HCT116 (cell line): ENCODE results near the gene MBTPS1. TPM values are rescaled to one million over a fixed set of nuclear protein-coding genes. Genes with fewer than 3 reads are reported as not detected.

Experiments used
- ATAC-seq: fragments of 200-7000 bp; cut with Tn5 transposase; 2 replicates; pipeline ENCODE4 v1.9.1; 2020; ENCODE audit warnings: mild to moderate bottlenecking, moderate library complexity
- BruUV-seq: library from RNA; stranded (reverse); fragments of 400-500 nt; replicated peaks from 2 replicates; lab custom pipeline; 2021; lab: Mats Ljungman, UMichigan
- CTCF ChIA-PET: fragments of 300-600 bp; sonication (Branson Sonifier 250); formaldehyde crosslinking; loops from one replicate; lab custom pipeline; 2021; ENCODE audit warnings: antibody characterized with exemption; lab: Charles Lee
- POLR2A ChIA-PET: fragments of 300-600, 350-600 bp; sonication (Branson Sonifier 250); formaldehyde crosslinking; loops from one replicate; lab custom pipeline; 2021; ENCODE audit warnings: antibody characterized with exemption; lab: Charles Lee
- RAD21 ChIA-PET, 2 experiments: fragments of 300-600 bp; sonication (Branson Sonifier 250); formaldehyde crosslinking; loops; one replicate each; lab custom pipeline; 2023; ENCODE audit warnings: low total read pairs in 2 of 2; ENCODE audit not compliant: uncharacterized antibody in 2 of 2, unreplicated experiment in 2 of 2, low non-redundant PET in 1 of 2; lab: Charles Lee
- DNase-seq: peaks from one replicate; pipeline ENCODE4 v3.0.0-alpha.2; 2010; ENCODE audit warnings: low read depth, low spot score
- H2AFZ ChIP-seq: fragments of 200-600 bp; shearing (Covaris generic), sonication (generic); 2 replicates; pipeline ENCODE4 v1.6.1; 2017; ENCODE audit warnings: low read depth, mixed run types, mixed read lengths, antibody characterized with exemption, low read length; ENCODE audit not compliant: poor library complexity, severe bottlenecking
- H3K27ac ChIP-seq: 2 replicates; pipeline ENCODE4 v1.5.1; 2012; ENCODE audit warnings: low read depth, low read length
- H3K27me3 ChIP-seq: fragments of 200-600 bp; sonication (generic); 2 replicates; pipeline ENCODE4 v1.6.1; 2016; ENCODE audit warnings: mixed run types, low read length, mixed read lengths; ENCODE audit not compliant: insufficient read depth
- H3K36me3 ChIP-seq, 2 experiments: fragments of 200-500 bp in 1 of 2; fragments of 200-600 bp in 1 of 2; sonication (Bioruptor generic) in 1 of 2; sonication (generic) in 1 of 2; 2 replicates each; pipeline versions ENCODE4 v1.5.1 to v1.6.1; 2014 to 2016; ENCODE audit warnings: low read length in 2 of 2, inconsistent platforms in 1 of 2, mixed read lengths in 1 of 2, mixed run types in 1 of 2; ENCODE audit not compliant: insufficient read depth in 2 of 2, control insufficient read depth in 1 of 2
- H3K4me1 ChIP-seq, 2 experiments: fragments of 200-600 bp in 1 of 2; sonication (generic) in 1 of 2; 2 replicates each; pipeline versions ENCODE4 v1.5.1 to v1.6.1; 2012 to 2017; ENCODE audit warnings: low read length in 2 of 2, inconsistent platforms in 1 of 2, mild to moderate bottlenecking in 1 of 2, mixed read lengths in 1 of 2, mixed run types in 1 of 2, moderate library complexity in 1 of 2; ENCODE audit not compliant: insufficient read depth in 2 of 2, control insufficient read depth in 1 of 2
- H3K4me2 ChIP-seq: fragments of 200-600 bp; sonication (generic); 2 replicates; pipeline ENCODE4 v1.6.1; 2017; ENCODE audit warnings: mixed run types, low read length, mixed read lengths
- H3K4me3 ChIP-seq, 2 experiments: fragments of 200-600 bp in 1 of 2; sonication (generic) in 1 of 2; replicated peaks in 1 of 2; 2 replicates each; pipeline ENCODE4 v1.5.1; 2011 to 2016; ENCODE audit warnings: low read length in 2 of 2, control low read depth in 1 of 2, low read depth in 1 of 2, mild to moderate bottlenecking in 1 of 2, mixed read lengths in 1 of 2, mixed run types in 1 of 2
- H3K79me2 ChIP-seq: fragments of 200-600 bp; sonication (generic); 2 replicates; pipeline ENCODE4 v1.6.1; 2017; ENCODE audit warnings: mild to moderate bottlenecking, mixed run types, low read length, moderate library complexity, mixed read lengths; ENCODE audit not compliant: insufficient read depth
- H3K9ac ChIP-seq: fragments of 200-600 bp; sonication (generic); 2 replicates; pipeline ENCODE4 v1.6.1; 2016; ENCODE audit warnings: low read length, mixed read lengths
- H3K9me2 ChIP-seq: fragments of 200-600 bp; sonication (generic), shearing (Covaris generic); 2 replicates; pipeline ENCODE4 v1.6.1; 2017; ENCODE audit warnings: mixed run types, mild to moderate bottlenecking, moderate library complexity; ENCODE audit not compliant: insufficient read depth
- H3K9me3 ChIP-seq, 2 experiments: fragments of 200-500 bp in 1 of 2; fragments of 200-600 bp in 1 of 2; sonication (Bioruptor generic) in 1 of 2; sonication (generic) in 1 of 2; 2 replicates each; pipeline ENCODE4 v1.6.1; 2014 to 2017; ENCODE audit warnings: low read length in 2 of 2, mixed read lengths in 2 of 2, inconsistent platforms in 1 of 2, low read depth in 1 of 2, mild to moderate bottlenecking in 1 of 2, mixed run types in 1 of 2, moderate library complexity in 1 of 2; ENCODE audit not compliant: control insufficient read depth in 1 of 2, insufficient read depth in 1 of 2
- H4K20me1 ChIP-seq: fragments of 200-600 bp; sonication (generic), shearing (Covaris generic); 2 replicates; pipeline ENCODE4 v1.6.1; 2017; ENCODE audit warnings: mixed run types, mild to moderate bottlenecking, moderate library complexity; ENCODE audit not compliant: insufficient read depth
- CBX3 ChIP-seq: IDR thresholded peaks from 2 replicates; pipeline ENCODE4 v1.6.1; 2012; ENCODE audit warnings: low read depth
- CEBPB ChIP-seq: IDR thresholded peaks from 2 replicates; pipeline ENCODE4 v1.6.1; 2012; ENCODE audit warnings: low read depth
- EGR1 ChIP-seq: IDR thresholded peaks from 2 replicates; pipeline ENCODE4 v1.6.1; 2012; ENCODE audit warnings: low read depth
- EZH2 ChIP-seq: fragments of 200-600 bp; sonication (generic); IDR thresholded peaks from 2 replicates; pipeline ENCODE4 v1.6.1; 2017; ENCODE audit warnings: antibody characterized with exemption, mixed run types
- EZH2phosphoT487 ChIP-seq: fragments of 200-600 bp; IDR thresholded peaks from 2 replicates; pipeline ENCODE4 v1.6.1; 2018; ENCODE audit warnings: antibody characterized with exemption, borderline replicate concordance
- POLR2AphosphoS5 ChIP-seq: IDR thresholded peaks from 2 replicates; pipeline ENCODE4 v1.6.1; 2011; ENCODE audit warnings: mild to moderate bottlenecking, low read depth, low read length, moderate library complexity
- SIN3A ChIP-seq: IDR thresholded peaks from 2 replicates; pipeline ENCODE4 v1.6.1; 2012; ENCODE audit warnings: low read depth
- SP1 ChIP-seq: IDR thresholded peaks from 2 replicates; pipeline ENCODE4 v1.6.1; 2012; ENCODE audit warnings: low read depth
- SRF ChIP-seq: IDR thresholded peaks from 2 replicates; pipeline ENCODE4 v1.6.1; 2012; ENCODE audit warnings: low read depth
- TCF7L2 ChIP-seq: IDR thresholded peaks from 2 replicates; pipeline ENCODE4 v1.7.0; 2011; ENCODE audit warnings: borderline replicate concordance, inconsistent platforms; ENCODE audit not compliant: insufficient read depth, insufficient read length; ENCODE audit errors: extremely low read depth
- YY1 ChIP-seq: IDR thresholded peaks from 2 replicates; pipeline ENCODE4 v1.6.1; 2011; ENCODE audit warnings: low read length, low read depth, moderate library complexity, mild to moderate bottlenecking; ENCODE audit not compliant: insufficient replicate concordance; ENCODE audit errors: extremely low read depth
- ZNF274 ChIP-seq: fragments of 200-500 bp; sonication (Bioruptor generic); IDR thresholded peaks from 2 replicates; pipeline ENCODE4 v1.6.1; 2014; ENCODE audit warnings: mild to moderate bottlenecking, low read depth, low read length, inconsistent platforms
- intact Hi-C: fragments of 100-400 bp; cut with micrococcal nuclease; formaldehyde crosslinking; loops from 2 replicates; pipeline ENCODE4 v1.10.0; 2022
- total RNA-seq: library from RNA; stranded (reverse); gene quantifications from one replicate; pipeline ENCODE4 v1.2.1, GENCODE V29; 2021; ENCODE audit not compliant: unreplicated experiment
- TF ChIP-seq, protein P1 (sequence below): IDR thresholded peaks from 2 replicates; pipeline ENCODE4 v1.6.1; 2012
- TF ChIP-seq, protein P2 (sequence below), 3 experiments: fragments of 200-600 bp in 1 of 3; sonication (generic) in 1 of 3; IDR thresholded peaks in 2 of 3; conservative IDR thresholded peaks in 1 of 3; 2 replicates each; pipeline ENCODE4 v1.5.1; 2012 to 2017; ENCODE audit warnings: low read depth in 2 of 3, low read length in 2 of 3, antibody characterized with exemption in 1 of 3, borderline replicate concordance in 1 of 3, control low read depth in 1 of 3, mild to moderate bottlenecking in 1 of 3, mixed read lengths in 1 of 3, mixed run types in 1 of 3, moderate library complexity in 1 of 3; ENCODE audit not compliant: insufficient read depth in 1 of 3

The MBTPS1 gene
- total RNA-seq, 1 experiment from 2014 or later: 111 TPM

GRCh38 chr16:84036131-84036530 is 80.6 kb downstream of the MBTPS1 start:
- no peaks in the 10 kb centered on the region for H3K79me2 ChIP-seq
- POLR2A ChIA-PET: no interaction called here
- no TSS peak for BruUV-seq
- H3K9me3 ChIP-seq: peaks cover 0 to 5% of the 10 kb centered on the region in 2 experiments; a peak in 1 of 4 replicates
- H3K4me1 ChIP-seq: no peaks in the 10 kb centered on the region
- DNase-seq (no peak), ATAC-seq (no peak)
- H3K36me3 ChIP-seq: no peaks in the 10 kb centered on the region
- H2AFZ ChIP-seq: no peak overlapping the region
- intact Hi-C loops: no loop called here
- no peak overlapping the region for H3K9ac ChIP-seq
- RAD21 ChIA-PET: no interaction called here
- H3K4me2 ChIP-seq: no peak overlapping the region
- H3K27ac ChIP-seq: no peak overlapping the region
- TF ChIP-seq SIN3A (no peak), SRF (no peak), CBX3 (no peak), ZNF274 (no peak), EZH2phosphoT487 (no peak), EGR1 (no peak), YY1 (no peak), SP1 (no peak), EZH2 (no peak), TCF7L2 (no peak), CEBPB (no peak), POLR2AphosphoS5 (no peak)
- TF ChIP-seq, protein P1, sequence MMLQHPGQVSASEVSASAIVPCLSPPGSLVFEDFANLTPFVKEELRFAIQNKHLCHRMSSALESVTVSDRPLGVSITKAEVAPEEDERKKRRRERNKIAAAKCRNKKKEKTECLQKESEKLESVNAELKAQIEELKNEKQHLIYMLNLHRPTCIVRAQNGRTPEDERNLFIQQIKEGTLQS: no peak
- TF ChIP-seq, protein P2, sequence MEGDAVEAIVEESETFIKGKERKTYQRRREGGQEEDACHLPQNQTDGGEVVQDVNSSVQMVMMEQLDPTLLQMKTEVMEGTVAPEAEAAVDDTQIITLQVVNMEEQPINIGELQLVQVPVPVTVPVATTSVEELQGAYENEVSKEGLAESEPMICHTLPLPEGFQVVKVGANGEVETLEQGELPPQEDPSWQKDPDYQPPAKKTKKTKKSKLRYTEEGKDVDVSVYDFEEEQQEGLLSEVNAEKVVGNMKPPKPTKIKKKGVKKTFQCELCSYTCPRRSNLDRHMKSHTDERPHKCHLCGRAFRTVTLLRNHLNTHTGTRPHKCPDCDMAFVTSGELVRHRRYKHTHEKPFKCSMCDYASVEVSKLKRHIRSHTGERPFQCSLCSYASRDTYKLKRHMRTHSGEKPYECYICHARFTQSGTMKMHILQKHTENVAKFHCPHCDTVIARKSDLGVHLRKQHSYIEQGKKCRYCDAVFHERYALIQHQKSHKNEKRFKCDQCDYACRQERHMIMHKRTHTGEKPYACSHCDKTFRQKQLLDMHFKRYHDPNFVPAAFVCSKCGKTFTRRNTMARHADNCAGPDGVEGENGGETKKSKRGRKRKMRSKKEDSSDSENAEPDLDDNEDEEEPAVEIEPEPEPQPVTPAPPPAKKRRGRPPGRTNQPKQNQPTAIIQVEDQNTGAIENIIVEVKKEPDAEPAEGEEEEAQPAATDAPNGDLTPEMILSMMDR (IDR thresholded peaks at IDR 0.05 in 2 of 3, conservative IDR thresholded peaks at IDR 0.05 in 1 of 3; ENCODE audit: borderline replicate concordance in 1 of 3, insufficient read depth in 1 of 3, low read depth in 2 of 3, low read length in 2 of 3): no peak
- CTCF ChIA-PET: no interaction called here
- no peaks in the 10 kb centered on the region for H3K27me3 ChIP-seq
- no peaks in the 10 kb centered on the region for H3K9me2 ChIP-seq
- H3K4me3 ChIP-seq: no peak overlapping the region
- no peaks in the 10 kb centered on the region for H4K20me1 ChIP-seq
